GM12891 (cell line): Measurements from ENCODE around the gene TRPV4.

Experiments used
- POLR2AphosphoS5 ChIP-seq: IDR thresholded peaks from 2 replicates; pipeline ENCODE4 v1.6.1; 2011; ENCODE audit warnings: low read depth, low read length, control low read depth
- SPI1 ChIP-seq: IDR thresholded peaks from 2 replicates; pipeline ENCODE4 v1.6.1; 2011; ENCODE audit warnings: low read depth, low read length, control low read depth

GRCh38 chr12:109741286-109741969 is 91.8 kb downstream of the TRPV4 start:
- TF ChIP-seq SPI1 (no peak), POLR2AphosphoS5 (no peak)
